ENCODE results near the gene GNAZ. TPM values are rescaled to one million over a fixed set of nuclear protein-coding genes. Genes with fewer than 3 reads are reported as not detected.

The GNAZ gene
- total RNA-seq, 2 experiments from 2014 or later = 0.35 to 0.37 TPM

- ChIA-PET CTCF (no interaction called here), POLR2A (no interaction called here)
- Mint-ChIP-seq H3K4me1 (peaks cover 2% of the 10 kb centered on the region), H3K27me3 (peaks cover 41% of the 10 kb centered on the region), H3K27ac (no peak overlapping the region), H3K9me3 (peaks cover 3% of the 10 kb centered on the region), H3K36me3 (ENCODE audit: low read depth) (no peaks in the 10 kb centered on the region), H3K4me3 (no peak overlapping the region)
- DNase-seq = no peak
Observed at GRCh38 chr22:23053051-23053707, 17.1 kb upstream of the GNAZ start.

GRCh38 chr22:23053912-23054530 is 16.3 kb upstream of the GNAZ start:
- no peak for DNase-seq
- ChIA-PET POLR2A (no interaction called here), CTCF (no interaction called here)
- Mint-ChIP-seq H3K27me3 (peaks cover 33% of the 10 kb centered on the region), H3K4me1 (peaks cover 2% of the 10 kb centered on the region), H3K4me3 (no peak overlapping the region), H3K9me3 (peaks cover 3% of the 10 kb centered on the region), H3K27ac (no peak overlapping the region), H3K36me3 (ENCODE audit: low read depth) (no peaks in the 10 kb centered on the region)

GRCh38 chr22:23054531-23055257 is 15.6 kb upstream of the GNAZ start:
- H3K4me1 Mint-ChIP-seq = peaks cover 2% of the 10 kb centered on the region
- no peak overlapping the region for H3K27ac Mint-ChIP-seq
- peaks cover 27% of the 10 kb centered on the region for H3K27me3 Mint-ChIP-seq
- no peak for DNase-seq
- POLR2A ChIA-PET = no interaction called here
- CTCF ChIA-PET = no interaction called here
- no peaks in the 10 kb centered on the region for H3K36me3 Mint-ChIP-seq (ENCODE audit: low read depth)
- peaks cover 3% of the 10 kb centered on the region for H3K9me3 Mint-ChIP-seq
- H3K4me3 Mint-ChIP-seq = no peak overlapping the region

GRCh38 chr22:23055449-23056179 is 14.7 kb upstream of the GNAZ start:
- POLR2A ChIA-PET = no interaction called here
- Mint-ChIP-seq H3K4me3 (no peak overlapping the region), H3K27ac (no peak overlapping the region), H3K36me3 (ENCODE audit: low read depth) (no peaks in the 10 kb centered on the region), H3K9me3 (peaks cover 3% of the 10 kb centered on the region), H3K27me3 (peaks cover 18% of the 10 kb centered on the region), H3K4me1 (peaks cover 2% of the 10 kb centered on the region)
- CTCF ChIA-PET = no interaction called here
- no peak for DNase-seq

GRCh38 chr22:23057331-23057730 is 13.0 kb upstream of the GNAZ start:
- no peak overlapping the region for H3K4me3 Mint-ChIP-seq
- H3K27ac Mint-ChIP-seq = no peak overlapping the region
- ChIA-PET CTCF (no interaction called here), POLR2A (no interaction called here)
- no peaks in the 10 kb centered on the region for H3K36me3 Mint-ChIP-seq (ENCODE audit: low read depth)
- H3K27me3 Mint-ChIP-seq = peaks cover 7% of the 10 kb centered on the region
- H3K9me3 Mint-ChIP-seq = peaks cover 3% of the 10 kb centered on the region
- DNase-seq = no peak
- no peaks in the 10 kb centered on the region for H3K4me1 Mint-ChIP-seq

GRCh38 chr22:23058063-23058462 is 12.3 kb upstream of the GNAZ start:
- peaks cover 7% of the 10 kb centered on the region for H3K27me3 Mint-ChIP-seq
- H3K4me3 Mint-ChIP-seq = no peak overlapping the region
- H3K9me3 Mint-ChIP-seq = peaks cover 3% of the 10 kb centered on the region
- no peaks in the 10 kb centered on the region for H3K36me3 Mint-ChIP-seq (ENCODE audit: low read depth)
- ChIA-PET POLR2A (no interaction called here), CTCF (no interaction called here)
- no peaks in the 10 kb centered on the region for H3K4me1 Mint-ChIP-seq
- no peak for DNase-seq
- no peak overlapping the region for H3K27ac Mint-ChIP-seq

- CTCF ChIA-PET = no interaction called here
- Mint-ChIP-seq H3K36me3 (ENCODE audit: low read depth) (no peaks in the 10 kb centered on the region), H3K9me3 (peaks cover 3% of the 10 kb centered on the region), H3K27me3 (peaks cover 7% of the 10 kb centered on the region), H3K4me1 (no peaks in the 10 kb centered on the region), H3K4me3 (no peak overlapping the region), H3K27ac (no peak overlapping the region)
- POLR2A ChIA-PET = no interaction called here
- no peak for DNase-seq
Observed at GRCh38 chr22:23058481-23059283, 11.6 kb upstream of the GNAZ start.

GRCh38 chr22:23059284-23059948 is 10.9 kb upstream of the GNAZ start:
- ChIA-PET CTCF (no interaction called here), POLR2A (no interaction called here)
- H3K9me3 Mint-ChIP-seq = peaks cover 3% of the 10 kb centered on the region
- H3K4me1 Mint-ChIP-seq = no peaks in the 10 kb centered on the region
- peaks cover 7% of the 10 kb centered on the region for H3K27me3 Mint-ChIP-seq
- no peak for DNase-seq
- no peak overlapping the region for H3K4me3 Mint-ChIP-seq
- H3K27ac Mint-ChIP-seq = no peak overlapping the region
- no peaks in the 10 kb centered on the region for H3K36me3 Mint-ChIP-seq (ENCODE audit: low read depth)

- Mint-ChIP-seq H3K27ac (no peak overlapping the region), H3K4me1 (no peaks in the 10 kb centered on the region), H3K4me3 (no peak overlapping the region), H3K9me3 (peaks cover 3% of the 10 kb centered on the region), H3K27me3 (peaks cover 7% of the 10 kb centered on the region), H3K36me3 (ENCODE audit: low read depth) (no peaks in the 10 kb centered on the region)
- ChIA-PET POLR2A (no interaction called here), CTCF (interaction anchor here (0.6 to 1.1 kb wide), 2 partner anchors 11 to 35 kb away, joined by 3 read pairs; no protein-coding TSS in a partner anchor)
- DNase-seq = no peak
Observed at GRCh38 chr22:23060612-23061400, 9.5 kb upstream of the GNAZ start.

GRCh38 chr22:23061471-23062280 is 8.6 kb upstream of the GNAZ start:
- no peak overlapping the region for H3K27ac Mint-ChIP-seq
- POLR2A ChIA-PET = no interaction called here
- H3K9me3 Mint-ChIP-seq = peaks cover 3% of the 10 kb centered on the region
- peaks cover 7% of the 10 kb centered on the region for H3K27me3 Mint-ChIP-seq
- no peak overlapping the region for H3K4me3 Mint-ChIP-seq
- no peaks in the 10 kb centered on the region for H3K36me3 Mint-ChIP-seq (ENCODE audit: low read depth)
- CTCF ChIA-PET = interaction anchor here (0.6 to 1.1 kb wide), 2 partner anchors 10 to 36 kb away, joined by 3 read pairs; no protein-coding TSS in a partner anchor
- H3K4me1 Mint-ChIP-seq = no peaks in the 10 kb centered on the region
- no peak for DNase-seq
